GM19395 (cell line): Measurements from ENCODE around the gene TMPRSS15.
"Not testable (repeated sequence)": the region's sequence is repeated elsewhere in the genome, so short reads cannot be mapped to it uniquely, and the experiment has no call there.

Experiments
- ATAC-seq: cut with Tn5 transposase; IDR thresholded peaks from one replicate; pipeline ENCODE4 v1.9.1; 2021; ENCODE audit warnings: mild to moderate bottlenecking, moderate library complexity; ENCODE audit not compliant: unreplicated experiment

The TMPRSS15 gene

GRCh38 chr21:18403735-18404450, at the start of gene TMPRSS15:
TSS of gene TMPRSS15 (minus strand) at chr21:18403785. CDS start at chr21:18403622, 163 bp downstream.
- ATAC-seq: no peak

GRCh38 chr21:18451670-18452069, 48.1 kb upstream of the TMPRSS15 start:
- ATAC-seq: no peak

- no peak for ATAC-seq
These were observed 46.3 kb upstream of the TMPRSS15 start for GRCh38 chr21:18449605-18450550.

- no peak for ATAC-seq
These were observed 40.1 kb upstream of the TMPRSS15 start for GRCh38 chr21:18443701-18444100.

GRCh38 chr21:18443085-18443484, 39.5 kb upstream of the TMPRSS15 start:
- ATAC-seq: no peak

- ATAC-seq: no peak
These were observed 26.8 kb upstream of the TMPRSS15 start for GRCh38 chr21:18430341-18430740.

GRCh38 chr21:18424276-18424675, 20.7 kb upstream of the TMPRSS15 start:
- ATAC-seq: no peak

- no peak for ATAC-seq
These were observed 13.7 kb upstream of the TMPRSS15 start for GRCh38 chr21:18417141-18417790.

GRCh38 chr21:18411565-18411964, 8.0 kb upstream of the TMPRSS15 start:
- no peak for ATAC-seq

- no peak for ATAC-seq
These were observed 6.0 kb upstream of the TMPRSS15 start for GRCh38 chr21:18409579-18409978.

- ATAC-seq: no peak
These were observed 4.7 kb downstream of the TMPRSS15 start for GRCh38 chr21:18398843-18399242.

GRCh38 chr21:18387994-18388393, 15.6 kb downstream of the TMPRSS15 start:
- no peak for ATAC-seq

- ATAC-seq: no peak
These were observed 18.8 kb downstream of the TMPRSS15 start for GRCh38 chr21:18384771-18385170.

- not testable (repeated sequence) for ATAC-seq
These were observed 20.5 kb downstream of the TMPRSS15 start for GRCh38 chr21:18382934-18383619.

- no peak for ATAC-seq
These were observed 21.4 kb downstream of the TMPRSS15 start for GRCh38 chr21:18382141-18382540.

- no peak for ATAC-seq
These were observed 30.0 kb downstream of the TMPRSS15 start for GRCh38 chr21:18373606-18374005.

- ATAC-seq: no peak
These were observed 33.3 kb downstream of the TMPRSS15 start for GRCh38 chr21:18370301-18370700.

GRCh38 chr21:18369115-18369514, 34.5 kb downstream of the TMPRSS15 start:
- ATAC-seq: no peak

- no peak for ATAC-seq
These were observed 35.4 kb downstream of the TMPRSS15 start for GRCh38 chr21:18368205-18368604.

GRCh38 chr21:18356801-18357200, 46.8 kb downstream of the TMPRSS15 start:
- no peak for ATAC-seq

- ATAC-seq: no peak
These were observed 48.6 kb downstream of the TMPRSS15 start for GRCh38 chr21:18354947-18355346.
